NCI-H1092 (cell line): ENCODE measurements around the gene PMEPA1.

Source experiments
- DNase-seq: peaks from one replicate; lab custom pipeline; 2025; lab: John Stamatoyannopoulos, UW

Gene PMEPA1

DNA sequence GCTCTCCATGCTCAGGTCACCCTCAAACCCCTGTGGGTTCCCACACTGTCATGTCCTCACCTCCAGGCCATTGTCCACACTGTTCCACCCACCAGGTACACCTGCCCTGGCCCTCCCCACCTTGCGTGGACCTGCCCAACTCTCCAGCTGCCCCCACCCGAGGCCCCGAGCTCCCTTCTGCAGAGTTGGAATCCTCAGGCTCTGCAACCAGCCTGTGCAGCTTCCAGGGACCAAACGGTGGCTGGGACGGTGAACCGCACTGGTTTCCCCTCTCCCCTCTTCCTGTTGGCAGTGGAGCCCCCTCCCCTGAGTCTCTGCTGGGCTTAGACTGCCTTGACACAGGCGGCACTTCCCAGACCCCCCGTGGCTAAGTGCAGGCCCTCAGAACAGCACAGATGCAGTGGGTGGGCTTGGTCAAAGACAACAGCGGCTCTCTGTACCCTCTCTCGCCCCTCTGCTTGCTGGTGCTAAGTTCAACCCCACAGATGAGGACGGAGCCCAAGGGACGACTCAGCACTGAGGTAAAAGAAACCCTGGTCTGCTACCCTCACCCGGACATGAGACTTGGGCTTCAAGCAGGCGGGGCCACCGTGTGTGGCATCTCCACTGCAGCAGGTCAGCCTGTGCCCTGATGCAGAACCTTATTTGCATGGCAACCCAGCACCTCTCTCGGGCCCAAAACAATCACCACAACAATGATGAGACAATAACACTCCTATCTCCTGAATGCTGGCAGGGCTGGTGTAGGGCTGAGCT is 100.6 kb downstream of the PMEPA1 start:
- no peak for DNase-seq

GRCh38 chr20:57608516-57608915 is 101.3 kb downstream of the PMEPA1 start:
- DNase-seq = no peak

GRCh38 chr20:57605878-57606277 is 103.9 kb downstream of the PMEPA1 start:
- DNase-seq = no peak

DNA sequence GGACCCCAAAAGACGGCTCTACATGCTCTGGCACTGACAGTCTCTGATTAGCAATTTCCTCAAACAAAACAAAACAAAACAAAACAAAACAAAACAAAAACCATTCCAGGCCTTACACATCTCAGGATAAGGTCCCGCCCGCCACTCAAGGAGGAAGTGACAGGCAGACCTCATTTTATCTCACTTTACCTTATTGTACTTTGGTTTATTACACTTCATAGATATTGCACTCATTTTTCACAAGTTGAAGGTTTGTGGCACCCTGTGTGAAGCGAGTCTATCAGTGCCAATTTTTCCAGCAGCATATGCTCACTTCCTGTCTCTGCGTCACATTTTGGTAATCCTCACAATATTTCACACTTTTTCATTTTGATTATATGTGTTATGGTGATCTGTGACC is 104.8 kb downstream of the PMEPA1 start:
- no peak for DNase-seq

DNA sequence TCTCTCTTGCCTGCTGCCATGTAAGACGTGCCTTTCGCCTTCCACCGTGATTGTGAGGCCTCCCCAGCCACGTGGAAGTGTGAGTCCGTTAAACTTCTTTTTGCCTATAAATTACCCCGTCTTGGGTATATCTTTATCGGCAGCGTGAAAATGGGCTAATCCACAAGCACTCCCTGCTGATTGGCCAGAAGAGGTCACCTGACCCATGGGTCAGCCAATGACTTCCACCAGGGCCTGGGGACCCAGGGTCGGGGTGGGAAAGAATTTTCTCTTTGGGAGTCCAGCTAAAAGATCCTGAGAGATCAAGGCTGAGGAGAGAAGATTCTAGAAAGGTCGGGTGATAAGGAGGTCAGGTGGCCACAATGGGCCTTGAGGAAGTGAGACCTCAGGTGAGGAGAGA is 106.7 kb downstream of the PMEPA1 start:
- no peak for DNase-seq

DNA sequence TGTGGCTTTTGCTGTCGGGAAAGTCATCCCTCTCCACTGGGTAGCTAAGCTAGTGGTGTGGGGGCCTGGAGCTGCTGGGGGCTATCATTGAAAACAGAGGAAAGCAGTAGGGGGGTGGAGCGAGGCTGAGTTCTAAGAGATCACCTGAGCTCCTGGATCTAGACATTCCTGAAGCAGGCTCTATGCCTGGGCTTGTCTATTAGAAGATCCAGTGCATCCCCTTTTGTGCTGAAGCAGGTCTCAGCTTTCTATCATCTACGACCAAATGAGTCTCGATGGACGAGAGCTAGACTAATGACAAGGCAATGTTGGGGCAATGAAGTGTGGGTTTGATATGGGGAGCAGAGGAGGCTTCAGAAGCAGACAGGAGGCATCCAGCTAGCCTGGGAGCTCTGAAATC is 108.1 kb downstream of the PMEPA1 start:
- no peak for DNase-seq

DNA sequence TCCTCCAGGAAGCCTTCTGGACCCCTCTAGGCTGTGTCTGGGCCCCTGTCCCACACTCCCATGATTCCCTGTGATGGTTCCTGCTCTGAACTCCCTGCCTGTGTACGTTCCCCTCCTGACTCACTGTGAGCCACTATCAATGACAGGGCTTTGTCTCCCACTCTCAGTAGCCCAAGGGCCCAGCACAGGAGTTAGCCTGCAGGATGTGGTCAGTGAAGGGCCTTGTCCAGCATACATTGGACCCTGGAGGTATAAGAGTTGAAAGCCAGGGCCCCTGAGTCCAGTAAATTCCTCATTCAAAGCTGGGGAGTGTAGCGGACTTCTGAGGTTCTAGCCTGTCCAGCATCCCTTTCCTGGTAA is 108.6 kb downstream of the PMEPA1 start:
- DNase-seq = no peak

GRCh38 chr20:57600320-57601210 is 109.2 kb downstream of the PMEPA1 start:
- DNase-seq = no peak

DNA sequence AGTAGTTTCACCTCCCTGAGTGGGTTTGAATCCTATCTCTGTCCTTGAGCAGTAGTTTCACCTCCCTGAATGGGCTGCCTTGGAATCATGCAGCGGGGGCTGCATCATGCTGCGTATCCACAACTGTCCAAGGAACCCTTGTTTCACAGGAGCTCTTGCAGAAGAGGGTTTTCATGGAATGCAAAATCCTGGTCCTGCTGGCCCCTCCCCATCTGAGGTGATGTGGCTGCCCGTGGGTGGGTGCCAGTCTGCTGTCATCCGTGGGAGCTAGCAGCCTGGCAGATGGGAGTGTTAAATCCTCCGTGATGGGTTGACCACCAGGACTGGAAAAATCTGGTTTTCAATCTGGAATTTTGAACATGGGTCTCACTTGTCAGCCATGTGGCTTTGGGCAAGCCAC is 111.3 kb downstream of the PMEPA1 start:
- DNase-seq = no peak
